ENCODE results near the gene CNDP1. TPM values are rescaled to one million over a fixed set of nuclear protein-coding genes. Genes with fewer than 3 reads are reported as not detected.

Gene CNDP1
- total RNA-seq, 1 donor from 2014 or later, result 0.25 TPM

GRCh38 chr18:74574916-74575315, 40.6 kb downstream of the CNDP1 start:
- intact Hi-C loops (cut with micrococcal nuclease), result no loop called here

GRCh38 chr18:74577019-74577418, 42.7 kb downstream of the CNDP1 start:
- intact Hi-C loops (cut with micrococcal nuclease), result no loop called here

GRCh38 chr18:74579496-74580065, 45.3 kb downstream of the CNDP1 start:
- intact Hi-C loops (cut with micrococcal nuclease), result no loop called here

- intact Hi-C loops (cut with micrococcal nuclease), result no loop called here
Observed at GRCh38 chr18:74582642-74583041, 48.3 kb downstream of the CNDP1 start.

GRCh38 chr18:74587441-74587840, 53.1 kb downstream of the CNDP1 start:
- intact Hi-C loops (cut with micrococcal nuclease), result no loop called here

GRCh38 chr18:74589021-74589420, 54.7 kb downstream of the CNDP1 start:
- intact Hi-C loops (cut with micrococcal nuclease), result no loop called here

GRCh38 chr18:74589811-74590210, 55.5 kb downstream of the CNDP1 start:
- intact Hi-C loops (cut with micrococcal nuclease), result no loop called here

- intact Hi-C loops (cut with micrococcal nuclease), result no loop called here
Observed at GRCh38 chr18:74590671-74591070, 56.4 kb downstream of the CNDP1 start.

- intact Hi-C loops (cut with micrococcal nuclease), result loop anchor here (5.0 kb wide), 2 partner anchors 223 to 533 kb away; no protein-coding TSS in a partner anchor
Observed at GRCh38 chr18:74595431-74595830, 61.1 kb downstream of the CNDP1 start.

- intact Hi-C loops (cut with micrococcal nuclease), result loop anchor here (1.0 to 5.0 kb wide), 6 partner anchors 101 to 535 kb away; partner anchors contain the start of genes CNDP2 and TIMM21
Observed at GRCh38 chr18:74597034-74597661, 62.8 kb downstream of the CNDP1 start.

- intact Hi-C loops (cut with micrococcal nuclease), result loop anchor here (1.0 to 5.0 kb wide), 7 partner anchors 102 to 611 kb away; partner anchors contain the start of genes CNDP2, PTGR3 and TIMM21
Observed at GRCh38 chr18:74597662-74598349, 63.5 kb downstream of the CNDP1 start, which contains the start of gene ZNF407. Gene ZNF407 (plus strand): TSS chr18:74597870. CDS start chr18:74631020, 33,150 bp downstream.

- intact Hi-C loops (cut with micrococcal nuclease), result loop anchor here (1.0 to 5.0 kb wide), 3 partner anchors 226 to 611 kb away; partner anchors contain the start of gene PTGR3
Observed at GRCh38 chr18:74598350-74599001, 64.2 kb downstream of the CNDP1 start.

GRCh38 chr18:74604361-74604760, 70.1 kb downstream of the CNDP1 start:
- intact Hi-C loops (cut with micrococcal nuclease), result no loop called here

GRCh38 chr18:74604774-74605173, 70.5 kb downstream of the CNDP1 start:
- intact Hi-C loops (cut with micrococcal nuclease), result no loop called here

- intact Hi-C loops (cut with micrococcal nuclease), result no loop called here
Observed at GRCh38 chr18:74608681-74609080, 74.4 kb downstream of the CNDP1 start.

GRCh38 chr18:74609535-74609934, 75.2 kb downstream of the CNDP1 start:
- intact Hi-C loops (cut with micrococcal nuclease), result no loop called here

- intact Hi-C loops (cut with micrococcal nuclease), result no loop called here
Observed at GRCh38 chr18:74610051-74610615, 75.8 kb downstream of the CNDP1 start.

- intact Hi-C loops (cut with micrococcal nuclease), result no loop called here
Observed at GRCh38 chr18:74610860-74611259, 76.6 kb downstream of the CNDP1 start.

GRCh38 chr18:74611765-74612164, 77.5 kb downstream of the CNDP1 start:
- intact Hi-C loops (cut with micrococcal nuclease), result no loop called here

- intact Hi-C loops (cut with micrococcal nuclease), result no loop called here
Observed at GRCh38 chr18:74613381-74613780, 79.1 kb downstream of the CNDP1 start.

- intact Hi-C loops (cut with micrococcal nuclease), result no loop called here
Observed at GRCh38 chr18:74616494-74616893, 82.2 kb downstream of the CNDP1 start.

Measured in T-helper 2 cell treated with Interferon-gamma antibody and Interleukin-4, amounts not matched to agents 100 ng/mL and 5 ng/mL, for 36 hours (primary cell).